ENCODE measurements around the gene UGT8. TPM values are rescaled to one million over a fixed set of nuclear protein-coding genes. Genes with fewer than 3 reads are reported as not detected.
A peak's percentile ranks its signal among the peaks of the same experiment; 100 is the strongest.

Gene UGT8, protein sequence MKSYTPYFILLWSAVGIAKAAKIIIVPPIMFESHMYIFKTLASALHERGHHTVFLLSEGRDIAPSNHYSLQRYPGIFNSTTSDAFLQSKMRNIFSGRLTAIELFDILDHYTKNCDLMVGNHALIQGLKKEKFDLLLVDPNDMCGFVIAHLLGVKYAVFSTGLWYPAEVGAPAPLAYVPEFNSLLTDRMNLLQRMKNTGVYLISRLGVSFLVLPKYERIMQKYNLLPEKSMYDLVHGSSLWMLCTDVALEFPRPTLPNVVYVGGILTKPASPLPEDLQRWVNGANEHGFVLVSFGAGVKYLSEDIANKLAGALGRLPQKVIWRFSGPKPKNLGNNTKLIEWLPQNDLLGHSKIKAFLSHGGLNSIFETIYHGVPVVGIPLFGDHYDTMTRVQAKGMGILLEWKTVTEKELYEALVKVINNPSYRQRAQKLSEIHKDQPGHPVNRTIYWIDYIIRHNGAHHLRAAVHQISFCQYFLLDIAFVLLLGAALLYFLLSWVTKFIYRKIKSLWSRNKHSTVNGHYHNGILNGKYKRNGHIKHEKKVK
- polyA plus RNA-seq (2012; ENCODE audit: insufficient read depth, insufficient read length, low read depth): not detected

DNA sequence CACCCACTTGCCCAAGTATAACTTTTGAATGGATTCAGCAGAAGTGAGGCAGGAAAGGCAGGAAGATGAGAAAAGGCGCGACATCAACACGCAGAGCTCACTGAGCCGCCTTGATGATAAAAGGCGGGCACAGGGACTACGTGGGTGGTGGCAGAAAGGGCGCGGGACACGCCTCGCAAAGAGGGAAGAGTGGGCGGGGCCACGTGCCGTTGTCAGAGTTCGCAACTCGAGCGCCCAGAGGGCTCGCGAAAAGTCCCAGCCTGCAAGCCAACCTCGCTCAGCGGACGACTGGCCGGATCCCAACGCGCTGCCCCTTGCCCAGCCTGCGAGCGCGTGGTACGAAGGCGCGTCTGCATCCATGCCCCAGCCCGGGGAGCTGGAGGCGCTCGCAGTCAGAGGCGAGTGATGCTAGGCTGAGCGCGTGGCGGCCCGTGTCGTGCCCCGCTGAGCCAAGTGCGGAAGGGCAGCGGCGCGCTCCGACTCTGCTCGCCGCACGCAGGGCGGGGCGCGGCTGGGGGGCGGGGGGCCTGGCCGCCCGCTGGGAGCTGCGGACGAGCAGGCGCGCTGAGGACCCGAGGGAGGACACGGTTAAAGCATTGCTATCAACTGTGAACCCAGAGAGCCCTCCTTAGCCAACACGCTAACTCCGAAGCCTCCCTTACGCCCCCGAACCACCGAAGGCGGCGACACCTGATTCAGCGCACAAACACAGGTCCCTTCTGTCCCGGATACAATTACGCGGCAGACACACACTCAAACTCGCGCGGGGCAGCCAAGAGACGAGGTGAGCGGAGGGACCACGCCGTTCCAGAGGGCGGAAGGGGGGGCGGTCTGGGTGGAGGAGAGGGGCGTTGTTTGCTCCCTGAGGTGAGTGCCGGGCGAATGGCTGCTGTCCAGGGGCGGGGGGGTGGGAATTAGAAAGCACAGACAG lies at the start of gene UGT8:
Gene UGT8 (plus strand): TSS at position 617 of the 931 bp plus-strand sequence. CDS start 24,074 bp downstream, outside the sequence.
- Histone ChIP-seq H3K36me3 (no peaks in the 10 kb centered on the region), H3K9me3 (no peaks in the 10 kb centered on the region), H3K4me1 (no peaks in the 10 kb centered on the region), H3K4me3 (ENCODE audit: low read depth, low read length) (peak within 1 kb of the TSS; percentile 31), H3K27me3 (peaks cover 39% of the 10 kb centered on the region)
- TF ChIP-seq, protein P1, sequence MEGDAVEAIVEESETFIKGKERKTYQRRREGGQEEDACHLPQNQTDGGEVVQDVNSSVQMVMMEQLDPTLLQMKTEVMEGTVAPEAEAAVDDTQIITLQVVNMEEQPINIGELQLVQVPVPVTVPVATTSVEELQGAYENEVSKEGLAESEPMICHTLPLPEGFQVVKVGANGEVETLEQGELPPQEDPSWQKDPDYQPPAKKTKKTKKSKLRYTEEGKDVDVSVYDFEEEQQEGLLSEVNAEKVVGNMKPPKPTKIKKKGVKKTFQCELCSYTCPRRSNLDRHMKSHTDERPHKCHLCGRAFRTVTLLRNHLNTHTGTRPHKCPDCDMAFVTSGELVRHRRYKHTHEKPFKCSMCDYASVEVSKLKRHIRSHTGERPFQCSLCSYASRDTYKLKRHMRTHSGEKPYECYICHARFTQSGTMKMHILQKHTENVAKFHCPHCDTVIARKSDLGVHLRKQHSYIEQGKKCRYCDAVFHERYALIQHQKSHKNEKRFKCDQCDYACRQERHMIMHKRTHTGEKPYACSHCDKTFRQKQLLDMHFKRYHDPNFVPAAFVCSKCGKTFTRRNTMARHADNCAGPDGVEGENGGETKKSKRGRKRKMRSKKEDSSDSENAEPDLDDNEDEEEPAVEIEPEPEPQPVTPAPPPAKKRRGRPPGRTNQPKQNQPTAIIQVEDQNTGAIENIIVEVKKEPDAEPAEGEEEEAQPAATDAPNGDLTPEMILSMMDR (IDR thresholded peaks at IDR 0.05; ENCODE audit: low read depth, low read length): no peak
- peak; percentile 47 for DNase-seq

DNA sequence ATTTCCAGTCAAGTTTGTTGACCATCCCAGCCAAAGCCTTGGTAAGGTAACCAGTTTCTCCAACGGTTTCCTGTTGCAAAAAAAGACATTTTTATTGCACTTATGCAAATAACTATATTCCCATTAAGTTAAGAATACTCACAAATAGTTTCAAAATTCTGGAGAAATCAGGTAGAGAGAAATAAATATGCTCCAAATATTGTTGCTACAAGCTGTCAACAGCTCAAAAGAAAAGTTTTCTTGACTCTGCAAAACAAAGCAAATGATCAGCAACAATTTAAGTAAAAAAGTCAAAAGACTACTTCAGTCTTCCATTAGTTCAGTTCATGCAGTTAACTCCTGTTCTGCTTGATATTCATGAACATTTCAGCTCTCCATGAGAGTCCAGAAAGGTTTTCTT lies 49.0 kb upstream of the UGT8 start:
- Histone ChIP-seq H3K9me3 (no peaks in the 10 kb centered on the region), H3K27me3 (no peaks in the 10 kb centered on the region), H3K36me3 (no peaks in the 10 kb centered on the region), H3K4me1 (no peaks in the 10 kb centered on the region), H3K4me3 (ENCODE audit: low read depth, low read length) (no peak overlapping the region)
- no peak for DNase-seq
- TF ChIP-seq, protein P1 (IDR thresholded peaks at IDR 0.05; ENCODE audit: low read depth, low read length): no peak

DNA sequence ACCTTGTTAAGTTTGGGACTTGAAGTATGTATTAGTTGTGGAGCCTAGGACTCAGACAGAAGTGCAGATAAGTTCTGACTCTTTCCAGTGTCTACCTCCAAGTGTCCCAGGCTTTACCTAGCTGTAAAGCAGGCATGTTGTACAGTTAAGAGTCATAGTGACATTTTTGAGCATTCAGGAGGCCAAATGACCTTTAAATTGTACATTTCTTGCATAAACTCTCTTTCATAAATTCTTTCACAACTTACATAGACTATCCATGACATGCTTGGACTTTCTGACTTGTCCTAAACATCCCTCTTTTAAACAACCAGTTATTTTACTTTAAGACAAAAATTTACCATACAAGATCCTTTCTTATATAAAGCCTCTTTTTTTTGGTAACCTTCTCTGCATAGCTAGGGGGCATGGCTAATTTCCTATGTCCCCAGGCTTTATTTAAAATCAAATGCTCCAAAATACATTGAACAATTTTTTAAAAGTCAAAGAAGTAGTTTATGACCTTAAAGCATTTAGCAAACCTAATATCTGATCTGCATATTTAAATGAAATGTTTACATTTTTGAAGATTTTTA lies 40.1 kb upstream of the UGT8 start:
- Histone ChIP-seq H3K4me1 (no peaks in the 10 kb centered on the region), H3K36me3 (no peaks in the 10 kb centered on the region), H3K9me3 (no peaks in the 10 kb centered on the region), H3K4me3 (ENCODE audit: low read depth, low read length) (no peak overlapping the region), H3K27me3 (no peaks in the 10 kb centered on the region)
- TF ChIP-seq, protein P1 (IDR thresholded peaks at IDR 0.05; ENCODE audit: low read depth, low read length): no peak
- DNase-seq: no peak

DNA sequence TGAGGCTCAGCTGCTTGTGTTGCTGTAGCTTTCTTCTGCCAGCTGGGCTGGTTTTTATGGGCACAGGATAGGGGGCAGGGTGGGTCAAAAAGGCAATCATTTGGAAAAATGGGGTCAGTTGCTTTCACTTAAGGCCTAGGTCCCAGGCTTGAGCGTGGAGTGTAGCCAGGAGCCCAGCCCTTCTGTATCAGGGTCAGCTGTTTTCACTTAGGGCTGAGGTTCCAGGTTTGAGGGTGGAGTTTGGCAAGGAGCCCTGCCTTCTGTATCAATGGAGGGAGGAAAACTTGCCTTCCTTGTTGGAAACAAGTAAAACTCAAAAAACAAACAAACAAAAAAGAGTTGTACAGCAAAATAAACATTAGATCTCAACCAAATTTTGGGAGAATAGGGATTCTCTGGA lies 37.0 kb upstream of the UGT8 start:
- H3K9me3 ChIP-seq: no peaks in the 10 kb centered on the region
- DNase-seq: no peak

DNA sequence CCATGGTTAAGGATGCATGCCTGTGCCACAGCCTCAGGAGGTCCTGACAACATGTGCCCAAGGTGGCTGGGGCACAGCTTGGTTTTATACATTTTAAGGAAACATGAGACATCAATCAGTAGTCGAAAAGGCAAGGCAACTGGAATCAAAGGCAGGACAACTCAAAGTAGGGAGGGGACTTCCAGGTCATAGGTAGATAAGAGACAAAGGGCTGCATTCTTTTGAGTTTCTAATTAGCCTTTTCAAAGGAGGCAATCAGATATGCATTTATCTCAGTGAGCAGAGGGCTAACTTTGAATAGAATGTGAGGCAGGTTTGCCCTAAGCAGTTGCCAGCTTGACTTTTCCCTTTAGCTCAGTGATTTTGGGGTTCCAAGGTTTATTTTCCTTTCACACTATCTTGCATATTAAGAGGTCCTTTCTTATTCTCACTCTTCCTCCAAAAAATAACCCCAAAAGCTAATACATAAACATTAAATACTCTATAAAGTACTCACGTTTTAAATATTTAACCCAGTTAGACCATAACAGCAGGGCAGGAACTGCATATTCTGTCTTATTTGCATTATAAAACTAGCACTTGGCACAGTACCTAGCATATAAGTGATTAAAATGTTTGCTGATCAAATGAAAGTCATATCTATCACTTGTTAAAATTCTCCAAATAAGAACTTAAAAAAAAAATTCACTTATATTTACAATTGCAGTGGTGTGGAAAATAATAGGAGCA lies 36.3 kb upstream of the UGT8 start:
- no peak for DNase-seq
- H3K4me3 ChIP-seq (ENCODE audit: low read depth, low read length): no peak overlapping the region
- H3K9me3 ChIP-seq: no peaks in the 10 kb centered on the region
- TF ChIP-seq, protein P1 (IDR thresholded peaks at IDR 0.05; ENCODE audit: low read depth, low read length): no peak
- no peaks in the 10 kb centered on the region for H3K27me3 ChIP-seq
- H3K4me1 ChIP-seq: no peaks in the 10 kb centered on the region
- no peaks in the 10 kb centered on the region for H3K36me3 ChIP-seq

More for the DNA sequence above, 37.0 kb upstream of the UGT8 start:
- Histone ChIP-seq H3K27me3 (no peaks in the 10 kb centered on the region), H3K36me3 (no peaks in the 10 kb centered on the region), H3K4me3 (ENCODE audit: low read depth, low read length) (no peak overlapping the region), H3K4me1 (no peaks in the 10 kb centered on the region)
- TF ChIP-seq, protein P1 (IDR thresholded peaks at IDR 0.05; ENCODE audit: low read depth, low read length): no peak
